HepG2 (cell line): ENCODE measurements around the gene KIF9. TPM values are rescaled to one million over a fixed set of nuclear protein-coding genes. Genes with fewer than 3 reads are reported as not detected.

Experiments
- AHDC1 ChIP-seq: sonication (generic); formaldehyde crosslinking; IDR thresholded peaks from 2 replicates; pipeline ENCODE4 v1.5.1; 2020; ENCODE audit warnings: mild to moderate bottlenecking, missing genetic modification reagents, borderline replicate concordance
- ATF3 ChIP-seq: sonication (generic); formaldehyde crosslinking; IDR thresholded peaks from 2 replicates; pipeline ENCODE4 v1.4.0; 2020; ENCODE audit warnings: missing genetic modification reagents
- BCL3 ChIP-seq: sonication (generic); formaldehyde crosslinking; IDR thresholded peaks from 2 replicates; pipeline ENCODE4 v1.5.1; 2020; ENCODE audit warnings: mild to moderate bottlenecking, missing genetic modification reagents, moderate library complexity
- GLMP ChIP-seq: sonication (generic); formaldehyde crosslinking; IDR thresholded peaks from 2 replicates; pipeline ENCODE4 v1.9.0; 2021; ENCODE audit warnings: missing genetic modification reagents, mild to moderate bottlenecking, borderline replicate concordance
- HINFP ChIP-seq: sonication (generic); formaldehyde crosslinking; IDR thresholded peaks from 2 replicates; pipeline ENCODE4 v1.4.0; 2020; ENCODE audit warnings: low read depth, mild to moderate bottlenecking, missing genetic modification reagents
- SAP130 ChIP-seq: IDR thresholded peaks from 2 replicates; pipeline ENCODE4 v1.6.1; 2016; ENCODE audit warnings: low read depth
- ZBTB43 ChIP-seq: sonication (generic); formaldehyde crosslinking; conservative IDR thresholded peaks from 2 replicates; pipeline ENCODE4 v1.4.0; 2020; ENCODE audit warnings: missing genetic modification reagents
- ZFP36L1 ChIP-seq: sonication (generic); formaldehyde crosslinking; IDR thresholded peaks from 2 replicates; pipeline ENCODE4 v1.8.0; 2022; ENCODE audit warnings: mild to moderate bottlenecking, missing genetic modification reagents, moderate library complexity
- ZHX1 ChIP-seq: sonication (generic); formaldehyde crosslinking; IDR thresholded peaks from 2 replicates; pipeline ENCODE4 v1.8.1; 2022; ENCODE audit warnings: low read depth, mild to moderate bottlenecking, missing genetic modification reagents
- ZNF672 ChIP-seq: sonication (generic); formaldehyde crosslinking; IDR thresholded peaks from 2 replicates; pipeline ENCODE4 v1.8.1; 2022; ENCODE audit warnings: missing genetic modification reagents
- ZNF704 ChIP-seq: sonication (generic); formaldehyde crosslinking; IDR thresholded peaks from 2 replicates; pipeline ENCODE4 v1.8.1; 2023; ENCODE audit warnings: mild to moderate bottlenecking, inconsistent platforms, moderate library complexity, missing genetic modification reagents, borderline replicate concordance
- polyA plus RNA-seq, 8 experiments: library from polyadenylated mRNA; depleted of rRNA in 3 of 8; stranded (reverse) in 7 of 8; unstranded in 1 of 8; fragments of >200 nt; fragmentation: Illumina TruSeq in 4 of 8; extraction: Trizol in 4 of 8; gene quantifications; 2 replicates each; pipeline versions ENCODE4 v1.2.1 to v1.2.3, GENCODE V29; 2011 to 2016; ENCODE audit warnings: low read depth in 4 of 8, missing spikeins in 1 of 8, mixed read lengths in 1 of 8; ENCODE audit not compliant: insufficient read depth in 1 of 8
- total RNA-seq, 5 experiments: library from RNA; depleted of rRNA; stranded (reverse); fragments of >200 nt; fragmentation: Illumina TruSeq; extraction: Trizol; gene quantifications; 2 replicates each; pipeline ENCODE4 v1.2.3, GENCODE V29; 2016; ENCODE audit warnings: low read depth in 1 of 5

Gene KIF9
- total and polyA plus RNA-seq, 2 of the 13 experiments (the other 11 are each of a cell fraction or from before 2014, with no cell fraction given) = 5.1 to 16.9 TPM

GRCh38 chr3:47282424-47283192, at the start of gene KIF9, which contains the start of gene KLHL18 (continued):
- TF ChIP-seq AHDC1 (CRISPR knock-in tag) = no peak
- TF ChIP-seq SAP130 (CRISPR knock-in tag) = peak; percentile 100
- peak; percentile 86 for TF ChIP-seq ZHX1 (CRISPR knock-in tag)
- TF ChIP-seq GLMP (CRISPR knock-in tag) = no peak
- peak; percentile 80; the same call in 1 of the 2 replicates for TF ChIP-seq BCL3 (CRISPR knock-in tag)
- TF ChIP-seq ZNF672 (CRISPR knock-in tag) = no peak
- TF ChIP-seq ATF3 (CRISPR knock-in tag) = no peak
- no peak for TF ChIP-seq HINFP (CRISPR knock-in tag)
- TF ChIP-seq ZNF704 (CRISPR knock-in tag) = no peak; the same call in 1 of the 2 replicates
- no peak for TF ChIP-seq ZFP36L1 (CRISPR knock-in tag)
- TF ChIP-seq ZBTB43 (CRISPR knock-in tag) = no peak
